ENCODE measurements around the gene EHBP1L1. TPM values are rescaled to one million over a fixed set of nuclear protein-coding genes. Genes with fewer than 3 reads are reported as not detected.
A peak's percentile ranks its signal among the peaks of the same experiment; 100 is the strongest.

The EHBP1L1 gene
- total RNA-seq, 2 donors from 2014 or later, result 6.2 to 9.8 TPM

DNA sequence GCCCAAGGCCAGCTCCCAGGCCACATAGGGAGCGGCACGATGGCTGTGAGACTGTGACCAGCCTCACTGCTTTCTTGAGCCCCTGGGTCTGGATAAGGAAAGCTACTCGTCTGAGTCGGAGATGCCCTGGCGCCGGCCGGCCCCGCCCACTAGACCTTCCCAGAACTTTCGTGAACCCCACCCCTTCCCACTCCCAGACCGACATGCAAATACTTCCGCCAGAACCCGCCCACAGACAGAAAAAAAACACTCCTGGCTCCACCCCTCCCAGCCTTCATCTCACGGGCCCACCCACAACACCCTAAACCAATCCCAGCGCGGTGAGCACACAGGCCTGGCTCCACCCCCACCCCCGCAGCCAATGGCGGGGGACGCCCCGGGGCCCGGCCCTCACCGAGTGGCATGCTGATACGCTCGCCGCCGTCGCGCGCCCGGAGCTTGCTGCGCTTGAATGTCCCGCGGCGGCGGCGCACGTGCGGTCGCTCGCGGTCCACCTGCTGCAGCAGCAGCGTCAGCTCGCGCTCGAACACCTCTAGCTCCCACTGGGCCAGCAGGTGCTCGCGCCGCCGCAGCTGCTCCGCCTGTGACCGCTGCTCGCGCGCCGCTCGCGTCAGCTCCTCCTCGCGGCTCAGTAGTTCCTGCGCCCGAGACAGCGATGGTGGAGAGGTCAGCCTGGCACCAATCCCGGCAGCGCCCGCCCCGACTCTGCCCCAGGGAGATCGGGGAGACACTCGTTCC lies 31.2 kb downstream of the EHBP1L1 start:
- DNase-seq, result peak; percentile 100
- Mint-ChIP-seq H3K27ac (peak overlapping the region; percentile 82), H3K4me1 (peaks cover 4% of the 10 kb centered on the region), H3K27me3 (ENCODE audit: insufficient read depth) (peaks cover 2% of the 10 kb centered on the region), H3K36me3 (ENCODE audit: low read depth) (peaks cover 56% of the 10 kb centered on the region), H3K4me3 (peak overlapping the region; percentile 41), H3K9me3 (no peaks in the 10 kb centered on the region)
- Histone ChIP-seq H3K9ac (ENCODE audit: extremely low read depth, low read length, poor library complexity, severe bottlenecking) (no peak overlapping the region), H3K4me1 (ENCODE audit: control insufficient read depth, insufficient read depth, low read length) (peaks cover 3% of the 10 kb centered on the region), H3K4me3 (ENCODE audit: low read length) (peak overlapping the region; percentile 59), H3K36me3 (ENCODE audit: control insufficient read depth, insufficient read depth, low read length) (peaks cover 65% of the 10 kb centered on the region), H3K27me3 (ENCODE audit: control insufficient read depth, insufficient read depth, low read length, poor library complexity, severe bottlenecking) (no peaks in the 10 kb centered on the region), H3K9me3 (ENCODE audit: control insufficient read depth, low read length) (no peaks in the 10 kb centered on the region), H3K27ac (ENCODE audit: low read depth, low read length) (peak overlapping the region; percentile 12)
- 5 to 6% methylated on average over 20 to 67 of the region's 67 CpGs for WGBS, 2 experiments (ENCODE audit: insufficient coverage in 1 of 2, insufficient read length in 1 of 2)
- TF ChIP-seq, protein P1, sequence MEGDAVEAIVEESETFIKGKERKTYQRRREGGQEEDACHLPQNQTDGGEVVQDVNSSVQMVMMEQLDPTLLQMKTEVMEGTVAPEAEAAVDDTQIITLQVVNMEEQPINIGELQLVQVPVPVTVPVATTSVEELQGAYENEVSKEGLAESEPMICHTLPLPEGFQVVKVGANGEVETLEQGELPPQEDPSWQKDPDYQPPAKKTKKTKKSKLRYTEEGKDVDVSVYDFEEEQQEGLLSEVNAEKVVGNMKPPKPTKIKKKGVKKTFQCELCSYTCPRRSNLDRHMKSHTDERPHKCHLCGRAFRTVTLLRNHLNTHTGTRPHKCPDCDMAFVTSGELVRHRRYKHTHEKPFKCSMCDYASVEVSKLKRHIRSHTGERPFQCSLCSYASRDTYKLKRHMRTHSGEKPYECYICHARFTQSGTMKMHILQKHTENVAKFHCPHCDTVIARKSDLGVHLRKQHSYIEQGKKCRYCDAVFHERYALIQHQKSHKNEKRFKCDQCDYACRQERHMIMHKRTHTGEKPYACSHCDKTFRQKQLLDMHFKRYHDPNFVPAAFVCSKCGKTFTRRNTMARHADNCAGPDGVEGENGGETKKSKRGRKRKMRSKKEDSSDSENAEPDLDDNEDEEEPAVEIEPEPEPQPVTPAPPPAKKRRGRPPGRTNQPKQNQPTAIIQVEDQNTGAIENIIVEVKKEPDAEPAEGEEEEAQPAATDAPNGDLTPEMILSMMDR (conservative IDR thresholded peaks at IDR 0.05), result no peak

DNA sequence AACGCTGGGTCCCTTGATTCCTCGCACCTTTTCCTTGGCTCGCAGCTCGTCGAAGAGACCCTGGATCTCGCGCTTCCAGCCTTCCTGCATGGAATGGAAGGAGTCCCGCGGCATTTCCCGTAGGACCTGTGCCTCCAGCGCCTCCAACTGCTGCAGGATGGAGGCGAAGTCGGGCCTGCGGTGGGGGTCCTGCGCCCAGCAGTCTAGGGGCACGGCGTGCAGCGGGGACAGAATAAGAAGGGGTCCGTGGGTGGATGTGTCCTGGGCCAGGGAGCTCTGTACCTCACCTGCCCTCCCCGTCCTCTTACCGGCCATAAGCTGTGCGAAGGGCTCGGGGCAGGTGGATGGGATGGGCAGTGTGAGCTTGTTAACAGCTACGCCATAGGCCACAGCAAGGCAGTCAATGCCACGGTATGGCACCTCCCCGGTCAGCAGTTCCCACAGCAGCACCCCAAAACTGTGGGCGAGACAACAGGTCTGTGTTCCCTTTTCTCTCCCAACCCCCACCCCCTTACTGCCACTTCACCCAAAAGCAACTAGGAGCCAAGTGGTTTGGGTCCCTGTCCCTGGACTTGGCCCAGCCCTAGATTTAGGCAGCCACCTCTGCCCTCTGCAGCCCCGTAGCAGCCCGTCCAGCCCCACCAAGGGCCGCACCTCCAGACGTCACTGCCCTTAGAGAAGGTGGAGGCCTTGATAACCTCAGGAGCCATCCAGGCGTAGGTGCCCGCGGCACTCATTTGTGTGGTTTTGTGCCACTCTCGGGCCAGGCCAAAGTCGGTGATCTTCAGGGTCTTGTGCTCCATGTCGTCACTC lies 32.0 kb downstream of the EHBP1L1 start:
- H3K9ac ChIP-seq (ENCODE audit: extremely low read depth, low read length, poor library complexity, severe bottlenecking), result no peak overlapping the region
- WGBS, 2 experiments (ENCODE audit: insufficient coverage in 1 of 2, insufficient read length in 1 of 2), result 77 to 81% methylated on average over 28 to 37 of the region's 37 CpGs
- peaks cover 3% of the 10 kb centered on the region for H3K4me1 ChIP-seq (ENCODE audit: control insufficient read depth, insufficient read depth, low read length)
- H3K9me3 ChIP-seq (ENCODE audit: control insufficient read depth, low read length), result no peaks in the 10 kb centered on the region
- peaks cover 2% of the 10 kb centered on the region for H3K27me3 Mint-ChIP-seq (ENCODE audit: insufficient read depth)
- no peaks in the 10 kb centered on the region for H3K9me3 Mint-ChIP-seq
- H3K27me3 ChIP-seq (ENCODE audit: control insufficient read depth, insufficient read depth, low read length, poor library complexity, severe bottlenecking), result no peaks in the 10 kb centered on the region
- peak overlapping the region; percentile 26 for H3K27ac Mint-ChIP-seq
- no peak for DNase-seq
- peak overlapping the region; percentile 41 for H3K4me3 Mint-ChIP-seq
- peaks cover 57% of the 10 kb centered on the region for H3K36me3 Mint-ChIP-seq (ENCODE audit: low read depth)
- H3K4me3 ChIP-seq (ENCODE audit: low read length), result peak overlapping the region; percentile 59
- TF ChIP-seq, protein P1 (conservative IDR thresholded peaks at IDR 0.05), result no peak
- peak overlapping the region; percentile 12 for H3K27ac ChIP-seq (ENCODE audit: low read depth, low read length)
- peaks cover 64% of the 10 kb centered on the region for H3K36me3 ChIP-seq (ENCODE audit: control insufficient read depth, insufficient read depth, low read length)
- peaks cover 8% of the 10 kb centered on the region for H3K4me1 Mint-ChIP-seq

DNA sequence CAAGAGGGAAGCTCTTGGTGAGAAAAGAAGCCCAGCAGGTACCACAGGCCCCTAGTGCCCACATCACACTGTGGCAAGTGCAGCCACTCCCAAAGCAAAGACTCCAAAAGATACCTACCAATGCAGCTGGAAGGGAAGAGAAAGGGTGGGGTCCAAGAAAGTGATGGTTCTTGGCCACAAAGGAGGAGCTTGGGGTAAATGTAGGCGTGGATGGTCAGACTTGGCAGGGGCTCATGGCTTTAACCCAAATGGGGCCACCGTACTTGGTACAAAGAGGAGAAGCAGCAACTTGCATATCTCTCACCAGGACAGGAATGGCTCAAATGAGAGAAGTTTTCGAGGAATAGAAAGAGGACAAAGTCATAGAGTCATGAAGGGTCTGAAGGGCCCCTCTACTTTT lies 33.4 kb downstream of the EHBP1L1 start:
- 90 to 97% methylated on average over 3 of the region's 3 CpGs for WGBS, 2 experiments (ENCODE audit: insufficient coverage in 1 of 2, insufficient read length in 1 of 2)
- no peak overlapping the region for H3K9ac ChIP-seq (ENCODE audit: extremely low read depth, low read length, poor library complexity, severe bottlenecking)
- no peak overlapping the region for H3K4me3 ChIP-seq (ENCODE audit: low read length)
- DNase-seq, result no peak
- H3K9me3 ChIP-seq (ENCODE audit: control insufficient read depth, low read length), result no peaks in the 10 kb centered on the region
- peaks cover 3% of the 10 kb centered on the region for H3K4me1 ChIP-seq (ENCODE audit: control insufficient read depth, insufficient read depth, low read length)
- no peaks in the 10 kb centered on the region for H3K27me3 ChIP-seq (ENCODE audit: control insufficient read depth, insufficient read depth, low read length, poor library complexity, severe bottlenecking)
- H3K36me3 Mint-ChIP-seq (ENCODE audit: low read depth), result peaks cover 43% of the 10 kb centered on the region
- H3K4me3 Mint-ChIP-seq, result no peak overlapping the region
- H3K36me3 ChIP-seq (ENCODE audit: control insufficient read depth, insufficient read depth, low read length), result peaks cover 50% of the 10 kb centered on the region
- peaks cover 8% of the 10 kb centered on the region for H3K4me1 Mint-ChIP-seq
- peaks cover 2% of the 10 kb centered on the region for H3K27me3 Mint-ChIP-seq (ENCODE audit: insufficient read depth)
- H3K9me3 Mint-ChIP-seq, result no peaks in the 10 kb centered on the region
- no peak overlapping the region for H3K27ac ChIP-seq (ENCODE audit: low read depth, low read length)
- no peak overlapping the region for H3K27ac Mint-ChIP-seq
- TF ChIP-seq, protein P1 (conservative IDR thresholded peaks at IDR 0.05), result no peak
